GM13977 (cell line): ENCODE results near the gene LRRC17.

ENCODE experiments used
- DNase-seq: peaks from one replicate; pipeline ENCODE4 v3.0.0; 2012; ENCODE audit warnings: low spot score
- in situ Hi-C: fragments of 300-500 bp; cut with MboI; formaldehyde crosslinking; loops from one replicate; pipeline ENCODE4 v1.12.0; 2022; ENCODE audit warnings: low sequenced_read_pairs, low pct_unique_long_range_greater_than_20kb, mixed read lengths, inconsistent platforms; ENCODE audit not compliant: unreplicated experiment
- TF ChIP-seq, protein P1 (sequence below): IDR thresholded peaks from 2 replicates; pipeline ENCODE4 v1.5.1; 2012; ENCODE audit warnings: mild to moderate bottlenecking, control low read depth; ENCODE audit not compliant: insufficient read depth; ENCODE audit errors: extremely low read depth, missing control alignments

LRRC17 gene

DNA sequence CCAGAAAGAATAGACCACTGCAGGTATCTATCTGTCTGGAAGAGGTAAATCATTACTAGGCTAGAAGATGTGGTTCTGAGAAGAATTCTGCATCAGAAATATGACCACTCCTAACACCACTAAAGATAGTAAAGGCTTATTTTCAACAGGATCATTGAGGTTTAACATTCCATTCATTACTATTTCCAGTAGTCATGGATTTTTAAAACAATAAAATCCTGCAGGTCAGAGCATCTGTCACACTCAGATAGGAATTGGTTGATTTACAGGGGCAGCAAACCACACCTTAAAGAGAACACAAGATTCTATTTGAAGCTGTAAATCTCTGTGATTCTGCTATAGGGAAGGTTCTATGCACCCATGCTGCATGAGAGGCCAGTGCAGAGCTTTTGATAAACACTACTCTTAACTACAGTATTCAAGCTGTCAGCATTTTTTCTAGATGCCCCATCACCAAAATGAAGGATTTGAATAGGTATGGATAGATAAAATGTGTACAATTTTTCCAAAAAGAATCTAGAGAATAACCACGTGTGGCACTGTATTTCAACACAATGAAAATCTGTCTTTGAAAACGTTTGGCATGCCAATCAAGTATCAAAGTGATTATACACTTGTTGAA lies 14.6 kb downstream of the LRRC17 start:
- in situ Hi-C loops = no loop called here
- no peak for DNase-seq
- TF ChIP-seq, protein P1, sequence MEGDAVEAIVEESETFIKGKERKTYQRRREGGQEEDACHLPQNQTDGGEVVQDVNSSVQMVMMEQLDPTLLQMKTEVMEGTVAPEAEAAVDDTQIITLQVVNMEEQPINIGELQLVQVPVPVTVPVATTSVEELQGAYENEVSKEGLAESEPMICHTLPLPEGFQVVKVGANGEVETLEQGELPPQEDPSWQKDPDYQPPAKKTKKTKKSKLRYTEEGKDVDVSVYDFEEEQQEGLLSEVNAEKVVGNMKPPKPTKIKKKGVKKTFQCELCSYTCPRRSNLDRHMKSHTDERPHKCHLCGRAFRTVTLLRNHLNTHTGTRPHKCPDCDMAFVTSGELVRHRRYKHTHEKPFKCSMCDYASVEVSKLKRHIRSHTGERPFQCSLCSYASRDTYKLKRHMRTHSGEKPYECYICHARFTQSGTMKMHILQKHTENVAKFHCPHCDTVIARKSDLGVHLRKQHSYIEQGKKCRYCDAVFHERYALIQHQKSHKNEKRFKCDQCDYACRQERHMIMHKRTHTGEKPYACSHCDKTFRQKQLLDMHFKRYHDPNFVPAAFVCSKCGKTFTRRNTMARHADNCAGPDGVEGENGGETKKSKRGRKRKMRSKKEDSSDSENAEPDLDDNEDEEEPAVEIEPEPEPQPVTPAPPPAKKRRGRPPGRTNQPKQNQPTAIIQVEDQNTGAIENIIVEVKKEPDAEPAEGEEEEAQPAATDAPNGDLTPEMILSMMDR = no peak

DNA sequence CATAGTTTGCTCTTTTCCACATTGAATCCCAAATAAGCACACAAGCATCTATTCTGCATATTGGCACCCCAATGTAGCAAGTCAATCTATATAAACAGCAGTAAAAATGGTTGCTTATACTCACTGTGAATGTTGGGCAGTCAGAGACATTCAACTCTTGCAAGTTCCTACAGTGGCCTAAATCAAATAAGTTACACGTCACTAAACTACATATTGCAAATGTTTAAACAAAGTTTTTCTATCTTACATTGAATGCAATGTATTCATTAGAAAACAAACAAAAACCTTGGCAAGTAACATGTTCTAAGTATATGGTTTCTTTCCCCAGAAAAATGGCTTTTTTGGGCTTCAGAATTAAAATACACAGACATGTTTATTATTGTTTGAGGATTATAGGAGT lies 19.0 kb downstream of the LRRC17 start:
- in situ Hi-C loops = no loop called here
- TF ChIP-seq, protein P1 = no peak
- DNase-seq = no peak

DNA sequence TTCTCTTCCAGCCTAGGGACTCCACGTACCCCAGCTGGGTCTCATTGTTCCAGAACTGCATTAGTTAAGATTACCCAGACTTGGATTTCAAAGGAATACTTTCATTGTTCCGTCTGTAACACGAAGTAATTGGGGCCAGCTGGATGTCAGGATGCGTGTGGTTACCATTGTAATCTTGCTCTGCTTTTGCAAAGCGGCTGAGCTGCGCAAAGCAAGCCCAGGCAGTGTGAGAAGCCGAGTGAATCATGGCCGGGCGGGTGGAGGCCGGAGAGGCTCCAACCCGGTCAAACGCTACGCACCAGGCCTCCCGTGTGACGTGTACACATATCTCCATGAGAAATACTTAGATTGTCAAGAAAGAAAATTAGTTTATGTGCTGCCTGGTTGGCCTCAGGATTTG lies 21.0 kb downstream of the LRRC17 start:
- TF ChIP-seq, protein P1 = no peak

DNA sequence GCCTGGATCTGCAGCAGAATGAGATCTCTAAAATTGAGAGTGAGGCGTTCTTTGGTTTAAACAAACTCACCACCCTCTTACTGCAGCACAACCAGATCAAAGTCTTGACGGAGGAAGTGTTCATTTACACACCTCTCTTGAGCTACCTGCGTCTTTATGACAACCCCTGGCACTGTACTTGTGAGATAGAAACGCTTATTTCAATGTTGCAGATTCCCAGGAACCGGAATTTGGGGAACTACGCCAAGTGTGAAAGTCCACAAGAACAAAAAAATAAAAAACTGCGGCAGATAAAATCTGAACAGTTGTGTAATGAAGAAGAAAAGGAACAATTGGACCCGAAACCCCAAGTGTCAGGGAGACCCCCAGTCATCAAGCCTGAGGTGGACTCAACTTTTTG lies 21.4 kb downstream of the LRRC17 start:
- DNase-seq = no peak
- in situ Hi-C loops = no loop called here
- TF ChIP-seq, protein P1 = no peak

More for the DNA sequence above, 21.0 kb downstream of the LRRC17 start:
- in situ Hi-C loops = no loop called here
- no peak for DNase-seq

DNA sequence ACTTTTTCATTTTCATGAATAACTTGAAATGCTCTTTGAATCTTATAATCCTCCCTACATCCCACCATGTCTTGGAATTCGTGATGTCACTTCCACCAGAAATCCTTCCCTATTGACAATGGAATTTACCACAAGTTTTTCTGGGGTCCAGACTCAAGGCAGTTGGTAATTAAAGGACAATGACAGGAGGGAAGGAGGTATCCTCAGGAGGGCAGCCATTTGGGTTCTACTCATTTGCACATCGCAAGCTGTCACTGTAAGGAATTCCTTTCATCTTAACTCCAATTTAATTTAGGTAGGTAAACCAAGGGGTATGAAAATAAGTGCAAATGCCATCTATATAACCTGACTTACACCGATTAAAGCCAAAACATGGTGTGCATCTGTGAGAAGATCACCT lies 21.9 kb downstream of the LRRC17 start:
- no peak for DNase-seq
- in situ Hi-C loops = no loop called here
- TF ChIP-seq, protein P1 = no peak

DNA sequence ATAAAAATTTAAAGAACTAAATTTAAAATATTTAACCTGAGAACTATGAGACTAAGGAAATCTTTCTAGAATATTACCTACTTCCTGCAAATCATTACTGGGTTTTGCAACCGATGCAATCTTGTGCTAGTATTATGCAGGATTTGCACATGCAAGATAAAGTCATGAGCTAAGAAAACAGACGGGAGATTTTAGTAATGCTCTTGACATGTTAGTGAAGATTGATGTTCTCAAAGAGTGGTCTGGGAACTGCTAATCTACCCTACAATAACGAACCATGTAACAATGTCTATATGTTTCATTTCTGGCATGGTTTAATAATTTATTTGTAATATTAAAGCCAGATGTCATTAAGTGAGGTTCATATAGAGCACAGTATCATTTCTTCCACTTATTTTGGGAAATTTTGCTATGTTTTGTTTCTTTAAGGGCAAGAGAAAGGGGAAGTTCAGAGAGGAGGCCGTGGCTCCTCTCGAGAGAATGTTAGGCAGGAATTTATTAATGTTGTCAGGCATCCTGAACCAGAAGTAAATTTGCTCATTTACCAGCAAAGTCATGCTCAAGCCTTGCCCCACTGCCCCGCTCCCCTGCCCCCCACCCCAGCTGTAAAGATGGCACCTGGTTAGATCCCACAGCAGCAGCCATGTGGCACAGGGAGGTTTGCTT lies 22.8 kb downstream of the LRRC17 start:
- no peak for DNase-seq
- in situ Hi-C loops = no loop called here
- TF ChIP-seq, protein P1 = no peak

DNA sequence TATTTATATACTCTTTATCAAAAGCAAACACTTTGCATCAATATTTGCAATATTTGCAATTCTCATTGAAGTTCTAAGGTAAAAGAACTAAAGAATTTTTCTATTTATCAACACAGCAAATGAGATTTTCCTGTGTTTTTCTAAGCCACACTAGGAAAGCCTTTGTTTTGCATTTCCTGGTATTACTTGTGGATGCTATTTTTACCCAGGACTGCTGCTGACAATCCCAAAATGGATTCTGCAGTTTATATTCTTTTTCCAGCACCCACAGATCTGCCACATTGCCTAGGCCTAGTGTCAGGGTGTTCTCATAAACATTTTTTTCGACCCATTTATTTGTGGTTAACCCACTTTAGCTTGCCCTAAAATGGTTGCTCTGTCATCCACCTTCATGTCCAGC lies 25.9 kb downstream of the LRRC17 start:
- in situ Hi-C loops = no loop called here
- TF ChIP-seq, protein P1 = no peak
- no peak for DNase-seq
